K562 (cell line): ENCODE measurements around the gene RRM2. TPM values are rescaled to one million over a fixed set of nuclear protein-coding genes. Genes with fewer than 3 reads are reported as not detected.
A peak's percentile ranks its signal among the peaks of the same experiment; 100 is the strongest.

Experiments
- ATAC-seq: fragments of 200-7000 bp; cut with Tn5 transposase; 3 replicates; pipeline ENCODE4 v1.9.1; 2020; ENCODE audit warnings: moderate library complexity
- BruUV-seq: library from RNA; stranded (reverse); fragments of 400-500 nt; replicated peaks from 2 replicates; lab custom pipeline; 2021; lab: Mats Ljungman, UMichigan
- CTCF ChIA-PET: fragments of 300-600 bp; formaldehyde crosslinking; extraction: SDS; loops from one replicate; lab custom pipeline; 2021; ENCODE audit warnings: low intra/inter-chr PET ratio; lab: Yijun Ruan, JAX
- POLR2A ChIA-PET: fragments of 300-600, 350-650 bp; sonication (Branson Sonifier 250); formaldehyde crosslinking; extraction: SDS; loops from one replicate; lab custom pipeline; 2021; ENCODE audit warnings: antibody characterized with exemption, inconsistent platforms; lab: Yijun Ruan, JAX
- DNase-seq, 4 experiments: peaks; one replicate each; pipeline versions ENCODE4 v3.0.0 to v3.0.0-alpha.2; 2011 to 2018; ENCODE audit warnings: low spot score in 3 of 4, mixed read lengths in 3 of 4; ENCODE audit errors: extremely low read depth in 1 of 4
- FAIRE-seq: peaks from 2 replicates; lab custom pipeline; 2011; peaks lifted over from hg19 to GRCh38; lab: Jason Lieb, UNC
- H2AFZ ChIP-seq: 2 replicates; pipeline ENCODE4 v1.6.0; 2011; ENCODE audit warnings: low read depth, low read length, control low read depth, inconsistent platforms
- H3K27ac ChIP-seq: fragments of 200-600 bp; 3 replicates; pipeline ENCODE4 v1.8.0; 2011; ENCODE audit warnings: low read depth, mild to moderate bottlenecking, control low read depth, inconsistent platforms, low read length, moderate library complexity, mixed read lengths; ENCODE audit errors: extremely low read depth
- H3K27me3 ChIP-seq, 2 experiments: fragments of 300-600 bp in 1 of 2; 2 replicates in 1 of 2; 3 replicates in 1 of 2; pipeline versions ENCODE4 v1.6.0 to v1.8.0; 2011; ENCODE audit warnings: inconsistent platforms in 2 of 2, low read length in 2 of 2, mild to moderate bottlenecking in 1 of 2, mixed read lengths in 1 of 2, moderate library complexity in 1 of 2; ENCODE audit not compliant: control insufficient read depth in 2 of 2, insufficient read depth in 2 of 2
- H3K36me3 ChIP-seq: fragments of 300-600 bp; 3 replicates; pipeline ENCODE4 v1.8.0; 2011; ENCODE audit warnings: mild to moderate bottlenecking, low read length, inconsistent platforms; ENCODE audit not compliant: control insufficient read depth, insufficient read depth
- H3K4me1 ChIP-seq, 2 experiments: fragments of 200-600 bp in 1 of 2; replicated peaks in 1 of 2; 2 replicates in 1 of 2; 3 replicates in 1 of 2; pipeline versions ENCODE4 v1.5.1 to v1.8.0; 2011; ENCODE audit warnings: inconsistent platforms in 2 of 2, low read length in 2 of 2, mild to moderate bottlenecking in 1 of 2, mixed read lengths in 1 of 2, moderate library complexity in 1 of 2; ENCODE audit not compliant: control insufficient read depth in 2 of 2, insufficient read depth in 2 of 2
- H3K4me2 ChIP-seq: 2 replicates; pipeline ENCODE4 v1.6.1; 2011; ENCODE audit warnings: low read length, control low read depth, inconsistent platforms, mixed read lengths; ENCODE audit not compliant: insufficient read depth
- H3K4me3 ChIP-seq: fragments of 200-600 bp; sonication (generic), shearing (Covaris generic); 2 replicates; pipeline ENCODE4 v1.5.1; 2016; ENCODE audit warnings: control low read depth, inconsistent platforms
- H3K79me2 ChIP-seq: fragments of 200-600 bp; 3 replicates; pipeline ENCODE4 v1.8.0; 2011; ENCODE audit warnings: low read length, inconsistent platforms; ENCODE audit not compliant: control insufficient read depth, insufficient read depth
- H3K9ac ChIP-seq, 2 experiments: 2 replicates each; pipeline versions ENCODE4 v1.6.0 to v1.6.1; 2011; ENCODE audit warnings: low read depth in 2 of 2, low read length in 2 of 2, control low read depth in 1 of 2, inconsistent platforms in 1 of 2, mild to moderate bottlenecking in 1 of 2, mixed read lengths in 1 of 2; ENCODE audit not compliant: insufficient read depth in 1 of 2
- H3K9me1 ChIP-seq: one replicate; pipeline ENCODE4 v1.6.0; 2011; ENCODE audit warnings: inconsistent platforms, mild to moderate bottlenecking, low read length, moderate library complexity; ENCODE audit not compliant: control insufficient read depth, insufficient read depth
- H3K9me3 ChIP-seq: replicated peaks from 2 replicates; pipeline ENCODE4 v1.5.1; 2011; ENCODE audit warnings: low read depth, low read length, inconsistent platforms; ENCODE audit not compliant: control insufficient read depth, insufficient read depth
- H4K20me1 ChIP-seq: replicated peaks from 2 replicates; pipeline ENCODE4 v1.6.1; 2011; ENCODE audit warnings: low read length, inconsistent platforms, mixed read lengths; ENCODE audit not compliant: control insufficient read depth, insufficient read depth
- BMI1 ChIP-seq: fragments of 150-350 bp; IDR thresholded peaks from 2 replicates; pipeline ENCODE4 v1.6.1; 2014; ENCODE audit warnings: low read length
- CBX2 ChIP-seq: fragments of 200-600 bp; sonication (generic); IDR thresholded peaks from one replicate; pipeline ENCODE4 v1.6.1; 2012; ENCODE audit warnings: mild to moderate bottlenecking, low read length, inconsistent platforms; ENCODE audit not compliant: insufficient read depth, poor library complexity, severe bottlenecking
- CBX8 ChIP-seq: fragments of 200-600 bp; sonication (generic); IDR thresholded peaks from 2 replicates; pipeline ENCODE4 v1.6.1; 2012; ENCODE audit warnings: borderline replicate concordance, mixed run types, low read depth, mild to moderate bottlenecking, moderate library complexity, mixed read lengths, low read length, control low read depth, inconsistent platforms; ENCODE audit not compliant: poor library complexity, severe bottlenecking; ENCODE audit errors: extremely low read depth
- FOXK2 ChIP-seq, 2 experiments: fragments of 450-650 bp; IDR thresholded peaks in 1 of 2; conservative IDR thresholded peaks in 1 of 2; 2 replicates each; pipeline ENCODE4 v1.6.1; 2016; ENCODE audit warnings: low read depth in 2 of 2, mild to moderate bottlenecking in 1 of 2
- STAG1 ChIP-seq: sonication (generic); formaldehyde crosslinking; IDR thresholded peaks from 2 replicates; pipeline ENCODE4 v1.5.0; 2020; ENCODE audit warnings: missing genetic modification reagents, borderline replicate concordance
- STAT5B ChIP-seq: fragments of 250-450 bp; sonication (Bioruptor Pico); IDR thresholded peaks from 2 replicates; pipeline ENCODE4 v1.8.0; 2021; ENCODE audit warnings: mild to moderate bottlenecking, inconsistent platforms
- TFAM ChIP-seq: fragments of 250-450 bp; sonication (Bioruptor Pico); conservative IDR thresholded peaks from 2 replicates; pipeline ENCODE4 v1.5.0; 2021; ENCODE audit warnings: mild to moderate bottlenecking, moderate library complexity
- ZC3H11A ChIP-seq: IDR thresholded peaks from 2 replicates; pipeline ENCODE4 v1.6.1; 2012; ENCODE audit warnings: low read depth, low read length, improper control_type of control experiment
- WGBS: fragments of 100-300 bp; shearing (Covaris generic); methylation state at CpG from one replicate; pipeline ENCODE4 v1.1.6; 2016; ENCODE audit warnings: low coverage, mixed read lengths; ENCODE audit not compliant: insufficient coverage; ENCODE audit errors: missing lambda C conversion rate; 5-methylcytosine and 5-hydroxymethylcytosine counted together
- in situ Hi-C: fragments of 300-500 bp; cut with MboI; formaldehyde crosslinking; loops from 4 replicates; pipeline ENCODE4 v1.15.0; 2018; ENCODE audit warnings: inconsistent platforms, mixed read lengths
- intact Hi-C: fragments of 100-400 bp; cut with micrococcal nuclease; formaldehyde crosslinking; loops from 2 replicates; pipeline ENCODE4 v1.14.2; 2022
- polyA plus RNA-seq, 8 experiments: library from polyadenylated mRNA; depleted of rRNA in 4 of 8; stranded (reverse) in 5 of 8; unstranded in 3 of 8; fragments of >200 nt; fragmentation: Nextera tagmentation in 2 of 8; fragmentation: Illumina TruSeq in 1 of 8; extraction: Ambion mirVana in 2 of 8; extraction: Trizol in 1 of 8; gene quantifications; 2 replicates each; pipeline versions ENCODE4 v1.2.1 to v1.2.3, GENCODE V29; 2011 to 2014; ENCODE audit warnings: inconsistent platforms in 1 of 8, missing spikeins in 1 of 8
- total RNA-seq, 7 experiments: library from RNA; depleted of rRNA in 6 of 7; stranded (reverse); fragments of >200 nt in 6 of 7; fragmentation: Illumina TruSeq in 2 of 7; extraction: Trizol in 2 of 7; gene quantifications; 2 replicates each; pipeline versions ENCODE4 v1.2.1 to v1.2.3, GENCODE V29; 2011 to 2021; ENCODE audit warnings: low replicate concordance in 1 of 7
- TF ChIP-seq, protein P1 (sequence below), 2 experiments: fragments of 450-650 bp; formaldehyde crosslinking in 1 of 2; IDR thresholded peaks; 2 replicates each; pipeline versions ENCODE4 v1.4.0 to v1.6.1; 2014 to 2020; ENCODE audit warnings: mild to moderate bottlenecking in 2 of 2, borderline replicate concordance in 1 of 2, low read depth in 1 of 2

RRM2 gene
- total and polyA plus RNA-seq, 9 of the 15 experiments (the other 6 are each of a cell fraction or from before 2014, with no cell fraction given), result 50.1 to 244 (median 128) TPM

DNA sequence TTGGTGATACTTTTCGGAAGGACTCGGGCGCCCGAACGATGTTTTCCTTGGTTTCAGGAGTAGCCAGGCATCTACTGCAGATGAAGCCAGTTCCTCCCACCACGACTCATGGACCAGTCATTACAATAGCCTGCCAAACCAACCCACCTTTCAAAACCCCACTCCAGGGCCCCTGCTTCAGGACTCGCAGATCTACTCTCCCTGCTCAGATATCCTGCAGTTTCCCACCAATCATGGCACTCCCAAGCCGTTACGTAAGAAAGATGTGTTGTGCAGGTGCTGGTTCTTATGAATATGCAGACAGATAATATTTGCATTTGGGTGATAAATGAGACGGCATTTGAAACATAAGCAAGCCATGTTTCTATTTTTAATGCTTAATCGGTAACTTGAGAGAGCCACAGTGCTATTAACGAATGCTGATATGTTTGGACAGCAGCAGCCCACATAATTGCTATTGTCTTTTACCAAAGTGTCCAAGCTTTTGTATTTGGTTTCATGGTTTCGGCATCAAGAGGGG is 38.8 kb upstream of the RRM2 start:
- no peak overlapping the region for H3K4me3 ChIP-seq
- BruUV-seq, result no TSS peak
- H3K36me3 ChIP-seq, result no peaks in the 10 kb centered on the region
- TF ChIP-seq BMI1, result 0 out of 2 replicates have a peak, but pooled peaks have one; percentile 35
- TF ChIP-seq, protein P1, sequence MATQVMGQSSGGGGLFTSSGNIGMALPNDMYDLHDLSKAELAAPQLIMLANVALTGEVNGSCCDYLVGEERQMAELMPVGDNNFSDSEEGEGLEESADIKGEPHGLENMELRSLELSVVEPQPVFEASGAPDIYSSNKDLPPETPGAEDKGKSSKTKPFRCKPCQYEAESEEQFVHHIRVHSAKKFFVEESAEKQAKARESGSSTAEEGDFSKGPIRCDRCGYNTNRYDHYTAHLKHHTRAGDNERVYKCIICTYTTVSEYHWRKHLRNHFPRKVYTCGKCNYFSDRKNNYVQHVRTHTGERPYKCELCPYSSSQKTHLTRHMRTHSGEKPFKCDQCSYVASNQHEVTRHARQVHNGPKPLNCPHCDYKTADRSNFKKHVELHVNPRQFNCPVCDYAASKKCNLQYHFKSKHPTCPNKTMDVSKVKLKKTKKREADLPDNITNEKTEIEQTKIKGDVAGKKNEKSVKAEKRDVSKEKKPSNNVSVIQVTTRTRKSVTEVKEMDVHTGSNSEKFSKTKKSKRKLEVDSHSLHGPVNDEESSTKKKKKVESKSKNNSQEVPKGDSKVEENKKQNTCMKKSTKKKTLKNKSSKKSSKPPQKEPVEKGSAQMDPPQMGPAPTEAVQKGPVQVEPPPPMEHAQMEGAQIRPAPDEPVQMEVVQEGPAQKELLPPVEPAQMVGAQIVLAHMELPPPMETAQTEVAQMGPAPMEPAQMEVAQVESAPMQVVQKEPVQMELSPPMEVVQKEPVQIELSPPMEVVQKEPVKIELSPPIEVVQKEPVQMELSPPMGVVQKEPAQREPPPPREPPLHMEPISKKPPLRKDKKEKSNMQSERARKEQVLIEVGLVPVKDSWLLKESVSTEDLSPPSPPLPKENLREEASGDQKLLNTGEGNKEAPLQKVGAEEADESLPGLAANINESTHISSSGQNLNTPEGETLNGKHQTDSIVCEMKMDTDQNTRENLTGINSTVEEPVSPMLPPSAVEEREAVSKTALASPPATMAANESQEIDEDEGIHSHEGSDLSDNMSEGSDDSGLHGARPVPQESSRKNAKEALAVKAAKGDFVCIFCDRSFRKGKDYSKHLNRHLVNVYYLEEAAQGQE (IDR thresholded peaks at IDR 0.05; ENCODE audit: borderline replicate concordance), result peak; percentile 57
- TF ChIP-seq, protein P1 (CRISPR knock-in tag; IDR thresholded peaks at IDR 0.05; ENCODE audit: low read depth), result no peak
- no peak for TF ChIP-seq TFAM (CRISPR knock-in tag)
- no peak for TF ChIP-seq ZC3H11A
- TF ChIP-seq STAG1, result no peak
- peak; percentile 90 for TF ChIP-seq CBX2
- peak; percentile 73 for TF ChIP-seq CBX8
- TF ChIP-seq FOXK2 (conservative IDR thresholded peaks at IDR 0.05 in 1 of 2, IDR thresholded peaks at IDR 0.05 in 1 of 2; ENCODE audit: low read depth in 2 of 2), result no peak
- TF ChIP-seq STAT5B (CRISPR knock-in tag), result no peak
- peaks cover 0 to 19% of the 10 kb centered on the region in 2 experiments; a peak in 2 of 5 replicates for H3K4me1 ChIP-seq
- H2AFZ ChIP-seq, result no peak overlapping the region
- CTCF ChIA-PET, result no interaction called here
- no peak overlapping the region for H3K4me2 ChIP-seq
- H3K27ac ChIP-seq, result no peak overlapping the region
- H3K79me2 ChIP-seq, result no peaks in the 10 kb centered on the region
- H3K9me3 ChIP-seq, result no peaks in the 10 kb centered on the region
- no peaks in the 10 kb centered on the region for H4K20me1 ChIP-seq
- POLR2A ChIA-PET, result interaction anchor here (0.7 to 1.4 kb wide), 3 partner anchors 8 to 672 kb away, joined by 3 to 4 read pairs (median 3); no protein-coding TSS in a partner anchor
- no peak for FAIRE-seq
- peaks cover 35 to 49% of the 10 kb centered on the region in 2 experiments for H3K27me3 ChIP-seq
- no peaks in the 10 kb centered on the region for H3K9me1 ChIP-seq
- intact Hi-C loops (no loop called here), in situ Hi-C loops (no loop called here)
- ATAC-seq, result no peak
- DNase-seq, result peak in 1 of 4 experiments; percentile 17
- no peak overlapping the region for H3K9ac ChIP-seq
- WGBS, result 30% methylated on average over 13 of the region's 13 CpGs
